Chondrocyte (in vitro differentiated cells): Measurements from ENCODE around the gene RASA2. TPM values are rescaled to one million over a fixed set of nuclear protein-coding genes. Genes with fewer than 3 reads are reported as not detected.

Experiments used
- DNase-seq: peaks from one replicate; pipeline ENCODE4 v3.0.0; 2021; ENCODE audit warnings: mixed read lengths, low spot score
- H3K27ac Mint-ChIP-seq: one replicate; pipeline ENCODE4 v1.8.0; 2021; ENCODE audit warnings: mild to moderate bottlenecking, moderate library complexity, mixed read lengths; ENCODE audit not compliant: unreplicated experiment
- H3K27me3 Mint-ChIP-seq: 2 replicates; pipeline ENCODE4 v1.8.0; 2021; ENCODE audit warnings: low read depth, mixed read lengths
- H3K36me3 Mint-ChIP-seq: 2 replicates; pipeline ENCODE4 v1.8.0; 2021; ENCODE audit warnings: low read depth, mixed read lengths
- H3K4me1 Mint-ChIP-seq: 2 replicates; pipeline ENCODE4 v1.8.0; 2021; ENCODE audit warnings: low read depth, mild to moderate bottlenecking, mixed read lengths
- H3K4me3 Mint-ChIP-seq: one replicate; pipeline ENCODE4 v1.8.0; 2021; ENCODE audit warnings: mild to moderate bottlenecking, moderate library complexity, mixed read lengths; ENCODE audit not compliant: unreplicated experiment
- H3K9me3 Mint-ChIP-seq: 2 replicates; pipeline ENCODE4 v1.8.0; 2021; ENCODE audit warnings: low read depth, mixed read lengths
- CTCF ChIP-seq: fragments of 200-600 bp; sonication (generic); IDR thresholded peaks from 2 replicates; pipeline ENCODE4 v1.5.0; 2021; ENCODE audit warnings: antibody characterized with exemption, mild to moderate bottlenecking, moderate library complexity
- total RNA-seq: library from RNA; stranded (reverse); gene quantifications from 3 replicates; pipeline ENCODE4 v1.2.1, GENCODE V29; 2021

RASA2 gene
- total RNA-seq, 1 donor from 2014 or later = 8.5 TPM

GRCh38 chr3:141454054-141454453 lies 32.8 kb upstream of the RASA2 start:
- Mint-ChIP-seq H3K36me3 (no peaks in the 10 kb centered on the region), H3K4me3 (no peak overlapping the region), H3K27ac (peak overlapping the region; percentile 74), H3K4me1 (peaks cover 36% of the 10 kb centered on the region), H3K27me3 (no peaks in the 10 kb centered on the region), H3K9me3 (no peaks in the 10 kb centered on the region)
- no peak for DNase-seq
- TF ChIP-seq CTCF = no peak

- DNase-seq = no peak
- peaks cover 36% of the 10 kb centered on the region for H3K4me1 Mint-ChIP-seq
- no peak overlapping the region for H3K4me3 Mint-ChIP-seq
- no peaks in the 10 kb centered on the region for H3K36me3 Mint-ChIP-seq
- H3K27me3 Mint-ChIP-seq = no peaks in the 10 kb centered on the region
- H3K9me3 Mint-ChIP-seq = no peaks in the 10 kb centered on the region
- H3K27ac Mint-ChIP-seq = peak overlapping the region; percentile 29
- TF ChIP-seq CTCF = peak; percentile 83
Observed at GRCh38 chr3:141454906-141455602, 31.8 kb upstream of the RASA2 start.

GRCh38 chr3:141455603-141456300 lies 31.1 kb upstream of the RASA2 start:
- Mint-ChIP-seq H3K36me3 (no peaks in the 10 kb centered on the region), H3K9me3 (no peaks in the 10 kb centered on the region), H3K4me3 (no peak overlapping the region), H3K27me3 (no peaks in the 10 kb centered on the region), H3K4me1 (peaks cover 36% of the 10 kb centered on the region), H3K27ac (peak overlapping the region; percentile 10)
- no peak for TF ChIP-seq CTCF
- no peak for DNase-seq

- no peak for TF ChIP-seq CTCF
- H3K4me3 Mint-ChIP-seq = no peak overlapping the region
- H3K27ac Mint-ChIP-seq = peak overlapping the region; percentile 45
- peaks cover 36% of the 10 kb centered on the region for H3K4me1 Mint-ChIP-seq
- no peaks in the 10 kb centered on the region for H3K9me3 Mint-ChIP-seq
- DNase-seq = no peak
- H3K36me3 Mint-ChIP-seq = no peaks in the 10 kb centered on the region
- no peaks in the 10 kb centered on the region for H3K27me3 Mint-ChIP-seq
Observed at GRCh38 chr3:141456301-141456625, 30.6 kb upstream of the RASA2 start.

GRCh38 chr3:141457624-141458236 lies 29.1 kb upstream of the RASA2 start:
- TF ChIP-seq CTCF = no peak
- Mint-ChIP-seq H3K27ac (no peak overlapping the region), H3K4me3 (no peak overlapping the region), H3K4me1 (peaks cover 36% of the 10 kb centered on the region), H3K36me3 (no peaks in the 10 kb centered on the region), H3K27me3 (no peaks in the 10 kb centered on the region), H3K9me3 (no peaks in the 10 kb centered on the region)
- no peak for DNase-seq
